GM21526 (cell line): Measurements from ENCODE around the gene FAM81A.

Experiments used
- ATAC-seq: cut with Tn5 transposase; IDR thresholded peaks from one replicate; pipeline ENCODE4 v1.9.1; 2021; ENCODE audit warnings: moderate library complexity; ENCODE audit not compliant: unreplicated experiment, low FRiP score

The FAM81A gene

GRCh38 chr15:59536553-59536952 lies 98.6 kb downstream of the FAM81A start:
- no peak for ATAC-seq

- no peak for ATAC-seq
Observed at GRCh38 chr15:59537403-59537802, 99.4 kb downstream of the FAM81A start.

- ATAC-seq, result no peak
Observed at GRCh38 chr15:59538494-59538893, 100.5 kb downstream of the FAM81A start.

GRCh38 chr15:59539799-59540198 lies 101.8 kb downstream of the FAM81A start:
- no peak for ATAC-seq

- no peak for ATAC-seq
Observed at GRCh38 chr15:59540654-59541053, 102.7 kb downstream of the FAM81A start.

GRCh38 chr15:59541750-59542149 lies 103.8 kb downstream of the FAM81A start:
- ATAC-seq, result no peak

- ATAC-seq, result peak; percentile 77
Observed at GRCh38 chr15:59543721-59544547, 105.9 kb downstream of the FAM81A start.

GRCh38 chr15:59545573-59545972 lies 107.6 kb downstream of the FAM81A start:
- no peak for ATAC-seq

- no peak for ATAC-seq
Observed at GRCh38 chr15:59548501-59549226, 110.7 kb downstream of the FAM81A start.

GRCh38 chr15:59549301-59550185 lies 111.6 kb downstream of the FAM81A start:
- ATAC-seq, result no peak

- no peak for ATAC-seq
Observed at GRCh38 chr15:59550530-59550929, 112.5 kb downstream of the FAM81A start.

- ATAC-seq, result no peak
Observed at GRCh38 chr15:59550956-59551355, 113.0 kb downstream of the FAM81A start.

- ATAC-seq, result no peak
Observed at GRCh38 chr15:59553879-59554735, 116.1 kb downstream of the FAM81A start.

- no peak for ATAC-seq
Observed at GRCh38 chr15:59555696-59556095, 117.7 kb downstream of the FAM81A start.

GRCh38 chr15:59556380-59556779 lies 118.4 kb downstream of the FAM81A start:
- ATAC-seq, result no peak

GRCh38 chr15:59557581-59557980 lies 119.6 kb downstream of the FAM81A start:
- ATAC-seq, result no peak

- ATAC-seq, result no peak
Observed at GRCh38 chr15:59558851-59559250, 120.9 kb downstream of the FAM81A start.

- ATAC-seq, result no peak
Observed at GRCh38 chr15:59561547-59561946, 123.6 kb downstream of the FAM81A start.

GRCh38 chr15:59562448-59563186 lies 124.6 kb downstream of the FAM81A start:
- ATAC-seq, result no peak
